K562 (cell line): ENCODE results near the gene THAP5. TPM values are rescaled to one million over a fixed set of nuclear protein-coding genes. Genes with fewer than 3 reads are reported as not detected.

Source experiments
- ATAC-seq: fragments of 200-7000 bp; cut with Tn5 transposase; 3 replicates; pipeline ENCODE4 v1.9.1; 2020; ENCODE audit warnings: moderate library complexity
- BruUV-seq: library from RNA; stranded (reverse); fragments of 400-500 nt; replicated peaks from 2 replicates; lab custom pipeline; 2021; lab: Mats Ljungman, UMichigan
- CTCF ChIA-PET: fragments of 300-600 bp; formaldehyde crosslinking; extraction: SDS; loops from one replicate; lab custom pipeline; 2021; ENCODE audit warnings: low intra/inter-chr PET ratio; lab: Yijun Ruan, JAX
- POLR2A ChIA-PET: fragments of 300-600, 350-650 bp; sonication (Branson Sonifier 250); formaldehyde crosslinking; extraction: SDS; loops from one replicate; lab custom pipeline; 2021; ENCODE audit warnings: antibody characterized with exemption, inconsistent platforms; lab: Yijun Ruan, JAX
- DNase-seq, 4 experiments: peaks; one replicate each; pipeline versions ENCODE4 v3.0.0 to v3.0.0-alpha.2; 2011 to 2018; ENCODE audit warnings: low spot score in 3 of 4, mixed read lengths in 3 of 4; ENCODE audit errors: extremely low read depth in 1 of 4
- FAIRE-seq: peaks from 2 replicates; lab custom pipeline; 2011; peaks lifted over from hg19 to GRCh38; lab: Jason Lieb, UNC
- H2AFZ ChIP-seq: 2 replicates; pipeline ENCODE4 v1.6.0; 2011; ENCODE audit warnings: low read depth, low read length, control low read depth, inconsistent platforms
- H3K27ac ChIP-seq: fragments of 200-600 bp; 3 replicates; pipeline ENCODE4 v1.8.0; 2011; ENCODE audit warnings: low read depth, mild to moderate bottlenecking, control low read depth, inconsistent platforms, low read length, moderate library complexity, mixed read lengths; ENCODE audit errors: extremely low read depth
- H3K27me3 ChIP-seq, 2 experiments: fragments of 300-600 bp in 1 of 2; 2 replicates in 1 of 2; 3 replicates in 1 of 2; pipeline versions ENCODE4 v1.6.0 to v1.8.0; 2011; ENCODE audit warnings: inconsistent platforms in 2 of 2, low read length in 2 of 2, mild to moderate bottlenecking in 1 of 2, mixed read lengths in 1 of 2, moderate library complexity in 1 of 2; ENCODE audit not compliant: control insufficient read depth in 2 of 2, insufficient read depth in 2 of 2
- H3K36me3 ChIP-seq: fragments of 300-600 bp; 3 replicates; pipeline ENCODE4 v1.8.0; 2011; ENCODE audit warnings: mild to moderate bottlenecking, low read length, inconsistent platforms; ENCODE audit not compliant: control insufficient read depth, insufficient read depth
- H3K4me1 ChIP-seq, 2 experiments: fragments of 200-600 bp in 1 of 2; replicated peaks in 1 of 2; 2 replicates in 1 of 2; 3 replicates in 1 of 2; pipeline versions ENCODE4 v1.5.1 to v1.8.0; 2011; ENCODE audit warnings: inconsistent platforms in 2 of 2, low read length in 2 of 2, mild to moderate bottlenecking in 1 of 2, mixed read lengths in 1 of 2, moderate library complexity in 1 of 2; ENCODE audit not compliant: control insufficient read depth in 2 of 2, insufficient read depth in 2 of 2
- H3K4me2 ChIP-seq: 2 replicates; pipeline ENCODE4 v1.6.1; 2011; ENCODE audit warnings: low read length, control low read depth, inconsistent platforms, mixed read lengths; ENCODE audit not compliant: insufficient read depth
- H3K4me3 ChIP-seq: fragments of 200-600 bp; sonication (generic), shearing (Covaris generic); 2 replicates; pipeline ENCODE4 v1.5.1; 2016; ENCODE audit warnings: control low read depth, inconsistent platforms
- H3K79me2 ChIP-seq: fragments of 200-600 bp; 3 replicates; pipeline ENCODE4 v1.8.0; 2011; ENCODE audit warnings: low read length, inconsistent platforms; ENCODE audit not compliant: control insufficient read depth, insufficient read depth
- H3K9ac ChIP-seq, 2 experiments: 2 replicates each; pipeline versions ENCODE4 v1.6.0 to v1.6.1; 2011; ENCODE audit warnings: low read depth in 2 of 2, low read length in 2 of 2, control low read depth in 1 of 2, inconsistent platforms in 1 of 2, mild to moderate bottlenecking in 1 of 2, mixed read lengths in 1 of 2; ENCODE audit not compliant: insufficient read depth in 1 of 2
- H3K9me1 ChIP-seq: one replicate; pipeline ENCODE4 v1.6.0; 2011; ENCODE audit warnings: inconsistent platforms, mild to moderate bottlenecking, low read length, moderate library complexity; ENCODE audit not compliant: control insufficient read depth, insufficient read depth
- H3K9me3 ChIP-seq: replicated peaks from 2 replicates; pipeline ENCODE4 v1.5.1; 2011; ENCODE audit warnings: low read depth, low read length, inconsistent platforms; ENCODE audit not compliant: control insufficient read depth, insufficient read depth
- H4K20me1 ChIP-seq: replicated peaks from 2 replicates; pipeline ENCODE4 v1.6.1; 2011; ENCODE audit warnings: low read length, inconsistent platforms, mixed read lengths; ENCODE audit not compliant: control insufficient read depth, insufficient read depth
- ARID1B ChIP-seq: fragments of 450-650 bp; IDR thresholded peaks from 2 replicates; pipeline ENCODE4 v1.6.1; 2016; ENCODE audit warnings: antibody characterized with exemption, mild to moderate bottlenecking, inconsistent platforms
- CAMTA2 ChIP-seq: fragments of 250-450 bp; sonication (Bioruptor Pico); conservative IDR thresholded peaks from 2 replicates; pipeline ENCODE4 v1.5.1; 2022
- CBX1 ChIP-seq: sonication (generic); IDR thresholded peaks from 2 replicates; pipeline ENCODE4 v1.6.1; 2016; ENCODE audit warnings: antibody characterized with exemption, low read depth, mild to moderate bottlenecking
- GTF3C2 ChIP-seq: IDR thresholded peaks from 3 replicates; pipeline ENCODE4 v1.6.1; 2011; ENCODE audit warnings: borderline replicate concordance, mild to moderate bottlenecking, moderate library complexity; ENCODE audit not compliant: insufficient read length; ENCODE audit errors: extremely low read depth
- HINFP ChIP-seq: fragments of 450-650 bp; conservative IDR thresholded peaks from 2 replicates; pipeline ENCODE4 v1.6.1; 2016; ENCODE audit warnings: missing genetic modification characterization, low read depth, mild to moderate bottlenecking, control low read depth, missing compliant biosample characterization
- HNRNPLL ChIP-seq: fragments of 200-400 bp; formaldehyde crosslinking; IDR thresholded peaks from 2 replicates; pipeline ENCODE4 v1.6.1; 2017; ENCODE audit warnings: low read length, low read depth, mild to moderate bottlenecking; ENCODE audit not compliant: poor library complexity, severe bottlenecking
- MYNN ChIP-seq, 2 experiments: sonication (generic); formaldehyde crosslinking in 1 of 2; IDR thresholded peaks; 2 replicates each; pipeline versions ENCODE4 v1.5.0 to v1.6.1; 2016 to 2020; ENCODE audit warnings: antibody characterized with exemption in 1 of 2, missing genetic modification reagents in 1 of 2
- NR3C1 ChIP-seq: sonication (generic); formaldehyde crosslinking; IDR thresholded peaks from 2 replicates; pipeline ENCODE4 v1.8.1; 2022; ENCODE audit warnings: missing genetic modification reagents
- RHOXF2B ChIP-seq: fragments of 250-450 bp; sonication (Bioruptor Pico); conservative IDR thresholded peaks from 2 replicates; pipeline ENCODE4 v1.5.1; 2021
- SP1 ChIP-seq: sonication (generic); formaldehyde crosslinking; IDR thresholded peaks from 2 replicates; pipeline ENCODE4 v1.8.1; 2022; ENCODE audit warnings: mild to moderate bottlenecking, missing genetic modification reagents
- TCF3 ChIP-seq: sonication (generic); formaldehyde crosslinking; IDR thresholded peaks from 2 replicates; pipeline ENCODE4 v1.4.0; 2020; ENCODE audit warnings: mild to moderate bottlenecking, missing genetic modification reagents
- TGIF2 ChIP-seq: sonication (generic); formaldehyde crosslinking; IDR thresholded peaks from 2 replicates; pipeline ENCODE4 v1.8.1; 2022; ENCODE audit warnings: mild to moderate bottlenecking, missing genetic modification reagents, moderate library complexity
- TSHZ1 ChIP-seq: fragments of 250-450 bp; sonication (Bioruptor Pico); IDR thresholded peaks from 2 replicates; pipeline ENCODE4 v1.4.0; 2020; ENCODE audit warnings: mild to moderate bottlenecking, moderate library complexity
- ZFP36 ChIP-seq: fragments of 150-350 bp; IDR thresholded peaks from 2 replicates; pipeline ENCODE4 v1.6.1; 2018; ENCODE audit warnings: low read length, low read depth; ENCODE audit not compliant: partially characterized antibody
- WGBS: fragments of 100-300 bp; shearing (Covaris generic); methylation state at CpG from one replicate; pipeline ENCODE4 v1.1.6; 2016; ENCODE audit warnings: low coverage, mixed read lengths; ENCODE audit not compliant: insufficient coverage; ENCODE audit errors: missing lambda C conversion rate; 5-methylcytosine and 5-hydroxymethylcytosine counted together
- in situ Hi-C: fragments of 300-500 bp; cut with MboI; formaldehyde crosslinking; loops from 4 replicates; pipeline ENCODE4 v1.15.0; 2018; ENCODE audit warnings: inconsistent platforms, mixed read lengths
- intact Hi-C: fragments of 100-400 bp; cut with micrococcal nuclease; formaldehyde crosslinking; loops from 2 replicates; pipeline ENCODE4 v1.14.2; 2022
- polyA plus RNA-seq, 8 experiments: library from polyadenylated mRNA; depleted of rRNA in 4 of 8; stranded (reverse) in 5 of 8; unstranded in 3 of 8; fragments of >200 nt; fragmentation: Nextera tagmentation in 2 of 8; fragmentation: Illumina TruSeq in 1 of 8; extraction: Ambion mirVana in 2 of 8; extraction: Trizol in 1 of 8; gene quantifications; 2 replicates each; pipeline versions ENCODE4 v1.2.1 to v1.2.3, GENCODE V29; 2011 to 2014; ENCODE audit warnings: inconsistent platforms in 1 of 8, missing spikeins in 1 of 8
- total RNA-seq, 7 experiments: library from RNA; depleted of rRNA in 6 of 7; stranded (reverse); fragments of >200 nt in 6 of 7; fragmentation: Illumina TruSeq in 2 of 7; extraction: Trizol in 2 of 7; gene quantifications; 2 replicates each; pipeline versions ENCODE4 v1.2.1 to v1.2.3, GENCODE V29; 2011 to 2021; ENCODE audit warnings: low replicate concordance in 1 of 7

THAP5 gene
- total and polyA plus RNA-seq, 9 of the 15 experiments (the other 6 are each of a cell fraction or from before 2014, with no cell fraction given), result 16.5 to 58.1 (median 28.2) TPM

GRCh38 chr7:108517951-108518350 lies 51.6 kb downstream of the THAP5 start:
- BruUV-seq, result no TSS peak
- H3K9me1 ChIP-seq, result no peaks in the 10 kb centered on the region

More at GRCh38 chr7:108517951-108518350, 51.6 kb downstream of the THAP5 start:
- Histone ChIP-seq H3K9me3 (no peaks in the 10 kb centered on the region), H3K9ac (no peak overlapping the region), H3K4me3 (no peak overlapping the region), H3K79me2 (peaks cover 14% of the 10 kb centered on the region), H3K4me1 (peaks cover 0 to under 1% of the 10 kb centered on the region in 2 experiments; a peak in 2 of 5 replicates), H3K27ac (no peak overlapping the region), H4K20me1 (no peaks in the 10 kb centered on the region), H3K4me2 (no peak overlapping the region), H3K36me3 (peaks cover 17% of the 10 kb centered on the region; the same call in 2 of the 3 replicates), H3K27me3 (no peaks in the 10 kb centered on the region), H2AFZ (no peak overlapping the region)
- DNase-seq (no peak), ATAC-seq (no peak), FAIRE-seq (no peak)
- in situ Hi-C loops, result no loop called here
- TF ChIP-seq MYNN (IDR thresholded peaks at IDR 0.05), result no peak
- no peak for TF ChIP-seq MYNN (CRISPR knock-in tag; IDR thresholded peaks at IDR 0.05)
- no peak for TF ChIP-seq ARID1B
- TF ChIP-seq RHOXF2B (CRISPR knock-in tag), result no peak
- TF ChIP-seq TSHZ1 (CRISPR knock-in tag), result no peak
- TF ChIP-seq NR3C1, result no peak
- no peak for TF ChIP-seq GTF3C2
- no peak for TF ChIP-seq HINFP (tag)
- no peak for TF ChIP-seq SP1 (CRISPR knock-in tag)
- no peak for TF ChIP-seq ZFP36
- no peak for TF ChIP-seq CAMTA2
- TF ChIP-seq HNRNPLL, result no peak
- no peak for TF ChIP-seq TGIF2 (CRISPR knock-in tag)
- TF ChIP-seq TCF3, result no peak
- no peak for TF ChIP-seq CBX1
- WGBS, result 80% methylated on average over 3 of the region's 3 CpGs
- POLR2A ChIA-PET, result interaction anchor here (0.6 to 2.1 kb wide), 4 partner anchors 7 to 52 kb away, joined by 3 to 12 read pairs (median 4); partner anchors contain the start of genes DNAJB9 and PNPLA8
- intact Hi-C loops, result no loop called here
- CTCF ChIA-PET, result no interaction called here
